IMR-90 (cell line): ENCODE results near the gene PAAF1. TPM values are rescaled to one million over a fixed set of nuclear protein-coding genes. Genes with fewer than 3 reads are reported as not detected.

Experiments
- ATAC-seq: fragments of 200-7000 bp; cut with Tn5 transposase; 2 replicates; pipeline ENCODE4 v1.9.1; 2020; ENCODE audit warnings: low read depth, mild to moderate bottlenecking, moderate library complexity
- BruUV-seq: library from RNA; stranded (reverse); fragments of 400-500 nt; replicated peaks from 2 replicates; lab custom pipeline; 2021; lab: Mats Ljungman, UMichigan
- CTCF ChIA-PET: fragments of 300-600 bp; formaldehyde crosslinking; extraction: SDS; loops from one replicate; lab custom pipeline; 2021; ENCODE audit warnings: antibody characterized with exemption; lab: Yijun Ruan, JAX
- POLR2A ChIA-PET: fragments of 300-600 bp; sonication (Branson Sonifier 250); formaldehyde crosslinking; loops from one replicate; lab custom pipeline; 2022; ENCODE audit warnings: antibody characterized with exemption; ENCODE audit not compliant: unreplicated experiment; lab: Charles Lee
- DNase-seq: peaks from one replicate; pipeline ENCODE4 v3.0.0; 2013
- H2AFZ ChIP-seq: replicated peaks from 2 replicates; pipeline ENCODE3; 2013; ENCODE audit warnings: low read length, mild to moderate bottlenecking; ENCODE audit not compliant: poor library complexity
- H2AK5ac ChIP-seq: 2 replicates; pipeline ENCODE4 v1.6.1; 2013; ENCODE audit warnings: low read depth, low read length, inconsistent platforms
- H2AK9ac ChIP-seq: replicated peaks from 2 replicates; pipeline ENCODE3; 2013; ENCODE audit warnings: mild to moderate bottlenecking, low read depth, low read length, moderate library complexity; ENCODE audit not compliant: poor library complexity
- H2BK120ac ChIP-seq: 2 replicates; pipeline ENCODE4 v1.6.1; 2013; ENCODE audit warnings: low read depth, low read length, inconsistent platforms
- H2BK15ac ChIP-seq: 3 replicates; pipeline ENCODE4 v1.6.1; 2013; ENCODE audit warnings: low read depth, low read length, inconsistent platforms
- H2BK20ac ChIP-seq: 2 replicates; pipeline ENCODE4 v1.6.1; 2013; ENCODE audit warnings: low read depth, mild to moderate bottlenecking, inconsistent platforms, low read length, moderate library complexity
- H2BK5ac ChIP-seq: 2 replicates; pipeline ENCODE4 v1.6.1; 2013; ENCODE audit warnings: mild to moderate bottlenecking, low read depth, low read length, inconsistent platforms; ENCODE audit not compliant: poor library complexity, severe bottlenecking
- H3K14ac ChIP-seq: replicated peaks from 2 replicates; pipeline ENCODE4 v1.6.1; 2013; ENCODE audit warnings: low read depth, low read length, inconsistent platforms
- H3K18ac ChIP-seq: 2 replicates; pipeline ENCODE4 v1.6.1; 2013; ENCODE audit warnings: low read depth, low read length, control low read depth
- H3K23ac ChIP-seq: 2 replicates; pipeline ENCODE4 v1.6.1; 2013; ENCODE audit warnings: low read depth, low read length, inconsistent platforms
- H3K27ac ChIP-seq: 2 replicates; pipeline ENCODE4 v1.5.1; 2013; ENCODE audit warnings: mild to moderate bottlenecking, control low read depth, low read length; ENCODE audit not compliant: insufficient read depth
- H3K27me3 ChIP-seq: 2 replicates; pipeline ENCODE4 v1.6.1; 2013; ENCODE audit warnings: low read length; ENCODE audit not compliant: control insufficient read depth, insufficient read depth
- H3K36me3 ChIP-seq: 2 replicates; pipeline ENCODE4 v1.6.1; 2013; ENCODE audit warnings: low read length, mixed read lengths; ENCODE audit not compliant: control insufficient read depth, insufficient read depth
- H3K4ac ChIP-seq: 2 replicates; pipeline ENCODE4 v1.6.1; 2013; ENCODE audit warnings: low read depth, low read length, inconsistent platforms
- H3K4me1 ChIP-seq: 2 replicates; pipeline ENCODE4 v1.6.1; 2013; ENCODE audit warnings: low read length, mixed read lengths; ENCODE audit not compliant: control insufficient read depth, insufficient read depth
- H3K4me2 ChIP-seq: 2 replicates; pipeline ENCODE4 v1.6.1; 2013; ENCODE audit warnings: low read depth, mild to moderate bottlenecking, control low read depth, low read length, moderate library complexity
- H3K4me3 ChIP-seq: 2 replicates; pipeline ENCODE4 v1.5.1; 2013; ENCODE audit warnings: low read depth, mild to moderate bottlenecking, control low read depth, low read length, moderate library complexity; ENCODE audit not compliant: insufficient read depth
- H3K56ac ChIP-seq: 2 replicates; pipeline ENCODE4 v1.6.1; 2013; ENCODE audit warnings: low read length, inconsistent platforms; ENCODE audit not compliant: insufficient read depth; ENCODE audit errors: extremely low read depth
- H3K79me1 ChIP-seq, 2 experiments: 2 replicates each; pipeline ENCODE4 v1.6.1; 2013; ENCODE audit warnings: low read length in 2 of 2, inconsistent platforms in 1 of 2, low read depth in 1 of 2
- H3K9ac ChIP-seq: 2 replicates; pipeline ENCODE4 v1.6.1; 2013; ENCODE audit warnings: low read depth, low read length, control low read depth
- H3K9me1 ChIP-seq: 2 replicates; pipeline ENCODE4 v1.6.1; 2013; ENCODE audit warnings: low read length, inconsistent platforms; ENCODE audit not compliant: insufficient read depth
- H3K9me3 ChIP-seq: 2 replicates; pipeline ENCODE4 v1.6.1; 2013; ENCODE audit warnings: low read length; ENCODE audit not compliant: control insufficient read depth, insufficient read depth
- H4K20me1 ChIP-seq: 2 replicates; pipeline ENCODE4 v1.6.1; 2013; ENCODE audit warnings: low read length, inconsistent platforms; ENCODE audit not compliant: insufficient read depth
- H4K5ac ChIP-seq: 2 replicates; pipeline ENCODE4 v1.6.1; 2013; ENCODE audit warnings: mild to moderate bottlenecking, low read depth, low read length, control low read depth
- H4K8ac ChIP-seq, 2 experiments: 2 replicates each; pipeline ENCODE4 v1.6.1; 2013; ENCODE audit warnings: low read depth in 2 of 2, low read length in 2 of 2, control low read depth in 1 of 2, inconsistent platforms in 1 of 2
- H4K91ac ChIP-seq: 2 replicates; pipeline ENCODE4 v1.6.1; 2013; ENCODE audit warnings: low read depth, low read length, inconsistent platforms; ENCODE audit not compliant: insufficient read depth
- CEBPB ChIP-seq: IDR thresholded peaks from 2 replicates; pipeline ENCODE4 v1.6.1; 2012; ENCODE audit warnings: low read depth, low read length, improper control_type of control experiment
- CHD1 ChIP-seq: IDR thresholded peaks from 2 replicates; pipeline ENCODE4 v1.6.1; 2012; ENCODE audit warnings: low read depth, low read length, improper control_type of control experiment
- FOS ChIP-seq: fragments of 150-350 bp; IDR thresholded peaks from 2 replicates; pipeline ENCODE4 v1.6.1; 2016; ENCODE audit warnings: low read depth, low read length
- MAZ ChIP-seq: IDR thresholded peaks from 2 replicates; pipeline ENCODE4 v1.6.1; 2012; ENCODE audit warnings: low read depth, mild to moderate bottlenecking, low read length, improper control_type of control experiment, moderate library complexity, borderline replicate concordance
- MXI1 ChIP-seq: IDR thresholded peaks from 2 replicates; pipeline ENCODE4 v1.6.1; 2012; ENCODE audit warnings: low read depth, mild to moderate bottlenecking, low read length, moderate library complexity, borderline replicate concordance
- NFE2L2 ChIP-seq: fragments of 150-350 bp; IDR thresholded peaks from 2 replicates; pipeline ENCODE4 v1.6.1; 2016; ENCODE audit warnings: low read depth, mild to moderate bottlenecking, low read length
- POLR2A ChIP-seq: IDR thresholded peaks from 2 replicates; pipeline ENCODE4 v1.6.1; 2012; ENCODE audit warnings: mild to moderate bottlenecking, low read depth, low read length
- RCOR1 ChIP-seq: IDR thresholded peaks from 2 replicates; pipeline ENCODE4 v1.6.1; 2012; ENCODE audit warnings: mild to moderate bottlenecking, low read length, improper control_type of control experiment; ENCODE audit not compliant: insufficient replicate concordance
- RFX5 ChIP-seq: IDR thresholded peaks from 2 replicates; pipeline ENCODE4 v1.8.0; 2012; ENCODE audit warnings: low read depth, mild to moderate bottlenecking, low read length, moderate library complexity
- WGBS, 2 experiments: methylation state at CpG; one replicate each; pipeline versions ENCODE4 v1.1.5 to v1.1.7; 2013; ENCODE audit warnings: missing lambda C conversion rate in 2 of 2; ENCODE audit not compliant: insufficient read length in 1 of 2; ENCODE audit errors: extremely low coverage in 2 of 2; 5-methylcytosine and 5-hydroxymethylcytosine counted together
- dilution Hi-C: fragments of 300-500 bp; cut with HindIII; formaldehyde crosslinking; loops from one replicate; pipeline ENCODE4 v1.14.3; 2018; ENCODE audit warnings: low sequenced_read_pairs; ENCODE audit not compliant: unreplicated experiment
- in situ Hi-C: fragments of 300-500 bp; cut with MboI; formaldehyde crosslinking; loops from 3 replicates; pipeline ENCODE4 v1.14.3; 2019; ENCODE audit warnings: low sequenced_read_pairs, inconsistent platforms, mixed read lengths
- intact Hi-C: fragments of 100-400 bp; cut with micrococcal nuclease; formaldehyde crosslinking; loops from 2 replicates; pipeline ENCODE4 v1.10.0; 2022
- polyA plus RNA-seq, 3 experiments: library from polyadenylated mRNA; depleted of rRNA; stranded (reverse); fragments of >200 nt; gene quantifications; 2 replicates each; pipeline ENCODE4 v1.2.3, GENCODE V29; 2012; ENCODE audit warnings: low replicate concordance in 1 of 3
- total RNA-seq: library from RNA; depleted of rRNA; stranded (reverse); fragments of >200 nt; gene quantifications from 2 replicates; pipeline ENCODE4 v1.2.3, GENCODE V29; 2012
- TF ChIP-seq, protein P1 (sequence below): conservative IDR thresholded peaks from 2 replicates; pipeline ENCODE4 v1.5.1; 2012; ENCODE audit warnings: mild to moderate bottlenecking, low read depth, low read length, improper control_type of control experiment
- TF ChIP-seq, protein P2 (sequence below): fragments of 150-350 bp; IDR thresholded peaks from 2 replicates; pipeline ENCODE4 v1.6.1; 2016; ENCODE audit warnings: low read depth, mild to moderate bottlenecking, low read length, moderate library complexity, borderline replicate concordance

The PAAF1 gene
- total and polyA plus RNA-seq, 2 of the 4 experiments (the other 2 are of a cell fraction) = 15.1 to 16.4 TPM

DNA sequence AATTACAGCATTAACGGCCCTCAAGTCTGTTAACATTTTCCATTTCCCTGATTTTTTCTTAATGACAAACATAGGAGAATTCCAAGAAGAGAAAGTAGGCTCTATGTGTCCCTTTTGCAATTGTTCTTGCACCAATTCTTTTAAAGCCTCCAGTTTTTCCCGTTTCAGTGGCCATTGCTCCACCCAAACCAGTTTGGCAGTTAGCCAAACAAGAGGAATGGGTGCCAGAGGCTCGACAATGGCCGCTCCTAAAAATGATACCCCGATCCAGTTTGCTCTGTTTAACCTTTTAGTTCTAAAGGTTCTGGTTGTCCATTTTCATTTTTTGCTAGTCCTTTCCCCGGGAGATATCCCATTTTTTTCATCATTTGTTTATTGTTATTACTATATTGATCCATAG is 67.3 kb downstream of the PAAF1 start:
- Histone ChIP-seq H4K20me1 (no peaks in the 10 kb centered on the region), H3K27ac (no peak overlapping the region), H2AK9ac (no peak overlapping the region), H2BK15ac (no peak overlapping the region), H3K18ac (no peak overlapping the region), H2BK20ac (no peak overlapping the region), H3K9ac (no peak overlapping the region), H2BK5ac (no peak overlapping the region), H3K23ac (no peak overlapping the region), H3K4ac (no peak overlapping the region), H4K5ac (no peak overlapping the region), H2AFZ (no peak overlapping the region), H2BK120ac (no peak overlapping the region), H3K14ac (no peak overlapping the region), H3K9me1 (0 out of 2 replicates have a peak, but pooled peaks cover under 1% of the 10 kb centered on the region), H4K91ac (no peak overlapping the region), H2AK5ac (no peak overlapping the region), H3K56ac (no peak overlapping the region), H3K9me3 (peaks cover 9% of the 10 kb centered on the region), H3K4me3 (no peak overlapping the region), H3K27me3 (no peaks in the 10 kb centered on the region; the same call in none of the 2 replicates), H3K36me3 (no peaks in the 10 kb centered on the region), H3K79me1 (no peaks in the 10 kb centered on the region), H4K8ac (no peak overlapping the region), H3K4me2 (no peak overlapping the region), H3K4me1 (no peaks in the 10 kb centered on the region)
- no peak for TF ChIP-seq RFX5
- TF ChIP-seq RCOR1 = no peak
- TF ChIP-seq MXI1 = no peak
- TF ChIP-seq MAZ = no peak
- TF ChIP-seq FOS = no peak
- no peak for TF ChIP-seq CHD1
- TF ChIP-seq, protein P1, sequence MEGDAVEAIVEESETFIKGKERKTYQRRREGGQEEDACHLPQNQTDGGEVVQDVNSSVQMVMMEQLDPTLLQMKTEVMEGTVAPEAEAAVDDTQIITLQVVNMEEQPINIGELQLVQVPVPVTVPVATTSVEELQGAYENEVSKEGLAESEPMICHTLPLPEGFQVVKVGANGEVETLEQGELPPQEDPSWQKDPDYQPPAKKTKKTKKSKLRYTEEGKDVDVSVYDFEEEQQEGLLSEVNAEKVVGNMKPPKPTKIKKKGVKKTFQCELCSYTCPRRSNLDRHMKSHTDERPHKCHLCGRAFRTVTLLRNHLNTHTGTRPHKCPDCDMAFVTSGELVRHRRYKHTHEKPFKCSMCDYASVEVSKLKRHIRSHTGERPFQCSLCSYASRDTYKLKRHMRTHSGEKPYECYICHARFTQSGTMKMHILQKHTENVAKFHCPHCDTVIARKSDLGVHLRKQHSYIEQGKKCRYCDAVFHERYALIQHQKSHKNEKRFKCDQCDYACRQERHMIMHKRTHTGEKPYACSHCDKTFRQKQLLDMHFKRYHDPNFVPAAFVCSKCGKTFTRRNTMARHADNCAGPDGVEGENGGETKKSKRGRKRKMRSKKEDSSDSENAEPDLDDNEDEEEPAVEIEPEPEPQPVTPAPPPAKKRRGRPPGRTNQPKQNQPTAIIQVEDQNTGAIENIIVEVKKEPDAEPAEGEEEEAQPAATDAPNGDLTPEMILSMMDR = no peak
- TF ChIP-seq POLR2A = no peak
- no peak for TF ChIP-seq CEBPB
- no peak for TF ChIP-seq NFE2L2
- TF ChIP-seq, protein P2, sequence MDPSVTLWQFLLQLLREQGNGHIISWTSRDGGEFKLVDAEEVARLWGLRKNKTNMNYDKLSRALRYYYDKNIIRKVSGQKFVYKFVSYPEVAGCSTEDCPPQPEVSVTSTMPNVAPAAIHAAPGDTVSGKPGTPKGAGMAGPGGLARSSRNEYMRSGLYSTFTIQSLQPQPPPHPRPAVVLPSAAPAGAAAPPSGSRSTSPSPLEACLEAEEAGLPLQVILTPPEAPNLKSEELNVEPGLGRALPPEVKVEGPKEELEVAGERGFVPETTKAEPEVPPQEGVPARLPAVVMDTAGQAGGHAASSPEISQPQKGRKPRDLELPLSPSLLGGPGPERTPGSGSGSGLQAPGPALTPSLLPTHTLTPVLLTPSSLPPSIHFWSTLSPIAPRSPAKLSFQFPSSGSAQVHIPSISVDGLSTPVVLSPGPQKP = no peak
- CTCF ChIA-PET = no interaction called here
- no peak for ATAC-seq
- in situ Hi-C loops = no loop called here
- intact Hi-C loops = no loop called here
- DNase-seq = no peak
- 14% methylated on average over 1 of the region's 6 CpGs; no CpG with 5 or more reads in 1 of the 2 experiments for WGBS, 2 experiments
- POLR2A ChIA-PET = no interaction called here
- no TSS peak for BruUV-seq
- dilution Hi-C loops = no loop called here
